Right atrium auricular region (tissue), 2 donors: ENCODE results near the gene IGSF8. TPM values are rescaled to one million over a fixed set of nuclear protein-coding genes. Genes with fewer than 3 reads are reported as not detected.
A peak's percentile ranks its signal among the peaks of the same experiment; 100 is the strongest.
"Not testable (repeated sequence)": the region's sequence is repeated elsewhere in the genome, so short reads cannot be mapped to it uniquely, and the experiment has no call there.

Experiments
- DNase-seq: peaks from one replicate; pipeline ENCODE4 v3.0.0-alpha.2; 2019; ENCODE audit warnings: low spot score
- H3K27ac ChIP-seq, 2 donors: fragments of 200-600 bp; sonication (generic); 1 replicate in 1 of 2; 2 replicates in 1 of 2; pipeline ENCODE4 v1.5.1; 2016 to 2019
- H3K27me3 ChIP-seq, 2 donors: fragments of 200-600 bp; sonication (generic); one replicate each; pipeline versions ENCODE4 v1.5.1 to v1.6.0; 2017 to 2019
- H3K36me3 ChIP-seq: fragments of 200-600 bp; sonication (generic); one replicate; pipeline ENCODE4 v1.5.1; 2016
- H3K4me1 ChIP-seq, 2 donors: fragments of 200-600 bp; sonication (generic); one replicate each; pipeline versions ENCODE4 v1.5.1 to v1.6.0; 2017 to 2019
- H3K4me3 ChIP-seq, 2 donors: fragments of 200-600 bp; sonication (generic); 1 replicate in 1 of 2; 2 replicates in 1 of 2; pipeline ENCODE4 v1.5.1; 2017 to 2019; ENCODE audit warnings: mild to moderate bottlenecking in 1 of 2, moderate library complexity in 1 of 2
- H3K9me3 ChIP-seq, 2 donors: fragments of 200-600 bp; sonication (generic); one replicate each; pipeline ENCODE4 v1.5.1; 2019
- total RNA-seq, 2 donors: library from RNA; depleted of rRNA; stranded (reverse); fragments of >200 nt; gene quantifications; one replicate each; pipeline ENCODE4 v1.1.0, GENCODE V29; 2016
- TF ChIP-seq, protein P1 (sequence below), 2 donors: fragments of 200-600 bp; sonication (generic); IDR thresholded peaks; one replicate each; pipeline ENCODE4 v1.5.1; 2019; ENCODE audit warnings: antibody characterized with exemption in 2 of 2

The IGSF8 gene
- total RNA-seq, 2 donors from 2014 or later, result 20.1 to 20.8 TPM

- peaks cover 0 to 65% of the 10 kb centered on the region in 2 donors for H3K4me1 ChIP-seq
- H3K27ac ChIP-seq, result peak overlapping the region; percentile 65 to 91
- H3K4me3 ChIP-seq, result no peak overlapping the region
- TF ChIP-seq, protein P1, sequence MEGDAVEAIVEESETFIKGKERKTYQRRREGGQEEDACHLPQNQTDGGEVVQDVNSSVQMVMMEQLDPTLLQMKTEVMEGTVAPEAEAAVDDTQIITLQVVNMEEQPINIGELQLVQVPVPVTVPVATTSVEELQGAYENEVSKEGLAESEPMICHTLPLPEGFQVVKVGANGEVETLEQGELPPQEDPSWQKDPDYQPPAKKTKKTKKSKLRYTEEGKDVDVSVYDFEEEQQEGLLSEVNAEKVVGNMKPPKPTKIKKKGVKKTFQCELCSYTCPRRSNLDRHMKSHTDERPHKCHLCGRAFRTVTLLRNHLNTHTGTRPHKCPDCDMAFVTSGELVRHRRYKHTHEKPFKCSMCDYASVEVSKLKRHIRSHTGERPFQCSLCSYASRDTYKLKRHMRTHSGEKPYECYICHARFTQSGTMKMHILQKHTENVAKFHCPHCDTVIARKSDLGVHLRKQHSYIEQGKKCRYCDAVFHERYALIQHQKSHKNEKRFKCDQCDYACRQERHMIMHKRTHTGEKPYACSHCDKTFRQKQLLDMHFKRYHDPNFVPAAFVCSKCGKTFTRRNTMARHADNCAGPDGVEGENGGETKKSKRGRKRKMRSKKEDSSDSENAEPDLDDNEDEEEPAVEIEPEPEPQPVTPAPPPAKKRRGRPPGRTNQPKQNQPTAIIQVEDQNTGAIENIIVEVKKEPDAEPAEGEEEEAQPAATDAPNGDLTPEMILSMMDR (IDR thresholded peaks at IDR 0.05), result no peak
- DNase-seq, result no peak
- H3K9me3 ChIP-seq, result no peaks in the 10 kb centered on the region
- peaks cover 82% of the 10 kb centered on the region for H3K36me3 ChIP-seq
- no peaks in the 10 kb centered on the region for H3K27me3 ChIP-seq
These were observed 31.1 kb upstream of the IGSF8 start for GRCh38 chr1:160129558-160129957.

- Histone ChIP-seq H3K27me3 (no peaks in the 10 kb centered on the region), H3K9me3 (no peaks in the 10 kb centered on the region), H3K4me1 (peaks cover 0 to 70% of the 10 kb centered on the region in 2 donors), H3K36me3 (peaks cover 78% of the 10 kb centered on the region), H3K4me3 (no peak overlapping the region), H3K27ac (peak overlapping the region; percentile 65 to 91)
- no peak for DNase-seq
- TF ChIP-seq, protein P1 (IDR thresholded peaks at IDR 0.05), result no peak
These were observed 30.6 kb upstream of the IGSF8 start for GRCh38 chr1:160129046-160129445.

DNA sequence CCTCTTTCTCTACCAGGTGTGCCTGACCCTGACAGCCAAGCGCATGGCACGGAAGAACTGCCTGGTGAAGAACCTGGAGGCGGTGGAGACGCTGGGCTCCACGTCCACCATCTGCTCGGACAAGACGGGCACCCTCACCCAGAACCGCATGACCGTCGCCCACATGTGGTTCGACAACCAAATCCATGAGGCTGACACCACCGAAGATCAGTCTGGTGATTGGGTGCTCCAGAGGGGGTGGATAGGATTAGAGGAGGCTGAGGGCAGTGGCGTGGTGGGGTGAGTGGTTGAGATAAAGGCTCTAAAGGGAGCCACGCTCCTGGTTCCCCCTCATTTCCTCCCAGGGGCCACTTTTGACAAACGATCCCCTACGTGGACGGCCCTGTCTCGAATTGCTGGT lies 30.2 kb upstream of the IGSF8 start:
- Histone ChIP-seq H3K4me1 (peaks cover 0 to 74% of the 10 kb centered on the region in 2 donors), H3K36me3 (peaks cover 78% of the 10 kb centered on the region), H3K4me3 (no peak overlapping the region), H3K27ac (peak overlapping the region; percentile 65 to 91), H3K9me3 (no peaks in the 10 kb centered on the region), H3K27me3 (no peaks in the 10 kb centered on the region)
- TF ChIP-seq, protein P1 (IDR thresholded peaks at IDR 0.05), result no peak
- no peak for DNase-seq

DNA sequence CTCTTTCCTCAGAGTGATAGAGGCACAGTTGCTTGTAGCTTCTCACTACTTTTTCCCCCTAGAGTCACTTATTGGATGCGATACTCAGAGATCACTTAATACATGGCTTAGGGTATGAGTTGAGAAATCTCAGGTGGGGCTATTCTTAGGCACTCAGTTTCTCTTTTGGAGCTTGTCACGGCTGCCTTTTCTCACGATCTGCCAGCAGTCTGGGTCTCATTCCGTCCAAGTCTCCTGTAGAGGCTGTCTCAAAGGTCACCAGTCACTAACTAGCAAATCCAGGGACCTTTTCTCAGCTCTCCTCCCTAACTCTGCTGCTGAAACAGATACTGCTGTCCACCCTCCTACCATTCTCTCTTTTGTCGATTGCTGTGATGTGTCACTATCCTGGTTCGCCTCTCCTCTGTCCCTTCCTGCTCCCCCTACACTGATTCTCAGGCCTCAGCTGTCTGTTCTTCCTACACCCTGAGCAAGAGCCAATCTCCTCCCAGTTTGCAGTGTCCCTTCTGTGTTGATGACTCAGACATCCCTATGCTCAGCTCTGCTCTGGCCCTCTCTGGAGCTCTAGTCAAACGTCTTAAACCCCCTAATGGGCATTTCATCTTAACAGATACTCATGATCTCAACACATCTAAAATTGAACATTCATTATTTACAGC lies 29.6 kb upstream of the IGSF8 start:
- Histone ChIP-seq H3K4me1 (peaks cover 0 to 73% of the 10 kb centered on the region in 2 donors), H3K4me3 (no peak overlapping the region), H3K27ac (peak overlapping the region; percentile 65 to 91), H3K27me3 (no peaks in the 10 kb centered on the region), H3K36me3 (peaks cover 75% of the 10 kb centered on the region), H3K9me3 (no peaks in the 10 kb centered on the region)
- no peak for DNase-seq
- TF ChIP-seq, protein P1 (IDR thresholded peaks at IDR 0.05), result no peak

GRCh38 chr1:160127381-160127780 lies 29.0 kb upstream of the IGSF8 start:
- TF ChIP-seq, protein P1 (IDR thresholded peaks at IDR 0.05), result no peak
- Histone ChIP-seq H3K4me1 (peaks cover 0 to 67% of the 10 kb centered on the region in 2 donors), H3K27me3 (no peaks in the 10 kb centered on the region), H3K9me3 (no peaks in the 10 kb centered on the region), H3K27ac (peak overlapping the region; percentile 65 to 91), H3K36me3 (peaks cover 71% of the 10 kb centered on the region), H3K4me3 (no peak overlapping the region)
- no peak for DNase-seq

DNA sequence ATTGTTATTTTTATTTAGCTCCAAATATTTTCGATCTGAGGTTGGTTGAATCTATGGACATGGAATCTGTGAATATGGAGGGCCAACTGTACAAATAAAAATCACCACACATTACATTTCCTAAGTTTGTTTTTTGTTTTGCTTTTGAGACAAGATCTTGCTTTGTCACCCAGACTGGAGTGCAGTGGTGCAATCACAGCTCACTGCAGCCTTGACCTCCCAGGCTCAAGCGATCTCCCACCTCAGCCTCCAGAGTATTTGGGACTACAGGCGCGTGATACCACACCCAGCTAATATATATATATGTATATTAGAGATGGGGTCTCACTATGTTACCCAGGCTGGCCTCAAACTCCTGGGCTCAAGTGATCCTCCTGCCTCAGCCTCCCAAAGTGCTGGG lies 27.9 kb upstream of the IGSF8 start:
- H3K4me3 ChIP-seq, result not testable (repeated sequence)
- Histone ChIP-seq H3K27ac (peak overlapping the region in 1 of 2 donors; percentile 77), H3K4me1 (peaks cover 0 to 57% of the 10 kb centered on the region in 2 donors)

More for the DNA sequence above, 27.9 kb upstream of the IGSF8 start:
- not testable (repeated sequence) for H3K27me3 ChIP-seq, H3K9me3 ChIP-seq, DNase-seq
- peaks cover 81% of the 10 kb centered on the region for H3K36me3 ChIP-seq
